Uterus (tissue), 2 donors: ENCODE measurements around the gene CKAP2L.

Source experiments
- CTCF ChIP-seq, 4 experiments: fragments of 200-600 bp in 2 of 4; fragments of 450-650 bp in 2 of 4; sonication (generic) in 2 of 4; IDR thresholded peaks; one replicate each; pipeline ENCODE4 v1.5.1; 2016 to 2019; ENCODE audit warnings: antibody characterized with exemption in 4 of 4, mild to moderate bottlenecking in 2 of 4, moderate library complexity in 1 of 4
- POLR2A ChIP-seq, 2 donors: fragments of 450-650 bp; IDR thresholded peaks; one replicate each; pipeline ENCODE4 v1.6.1; 2016; ENCODE audit warnings: antibody characterized with exemption in 2 of 2, mild to moderate bottlenecking in 1 of 2, moderate library complexity in 1 of 2

- no peak for TF ChIP-seq CTCF (IDR thresholded peaks at IDR 0.05)
- TF ChIP-seq POLR2A (IDR thresholded peaks at IDR 0.05): no peak
Observed at GRCh38 chr2:112752667-112753066, 11.7 kb downstream of the CKAP2L start.
